Vagina (tissue), 2 donors: ENCODE measurements around the gene STRN4.

Experiments
- CTCF ChIP-seq, 3 experiments: fragments of 450-650 bp in 2 of 3; fragments of 200-600 bp in 1 of 3; sonication (generic) in 1 of 3; IDR thresholded peaks; one replicate each; pipeline ENCODE4 v1.5.1; 2017 to 2019; ENCODE audit warnings: antibody characterized with exemption in 3 of 3, mild to moderate bottlenecking in 2 of 3, moderate library complexity in 2 of 3
- POLR2AphosphoS5 ChIP-seq, 2 donors: sonication (generic); formaldehyde crosslinking; IDR thresholded peaks; one replicate each; pipeline ENCODE4 v1.9.0; 2017; ENCODE audit warnings: antibody characterized with exemption in 2 of 2, mild to moderate bottlenecking in 2 of 2, low read depth in 1 of 2; ENCODE audit not compliant: insufficient read depth in 1 of 2

GRCh38 chr19:46739290-46739771 lies 6.9 kb downstream of the STRN4 start:
- TF ChIP-seq POLR2AphosphoS5 (IDR thresholded peaks at IDR 0.05; ENCODE audit: insufficient read depth in 1 of 2, low read depth in 1 of 2) (no peak), CTCF (IDR thresholded peaks at IDR 0.05) (no peak)
